ENCODE data around the gene POLR2B.

Gene POLR2B

GRCh38 chr4:56999751-57000150 is 21.1 kb downstream of the POLR2B start:
- Histone ChIP-seq H4K20me1 (peaks cover 34 to 71% (median 37%) of the 10 kb centered on the region in 11 experiments; a peak in 20 of 22 replicates), H3K36me3 (peaks cover 97 to 100% (median 98%) of the 10 kb centered on the region in 11 experiments), H3K4me3 (no peak overlapping the region), H3K4me1 (no peaks in the 10 kb centered on the region), H3K4me2 (no peak overlapping the region), H3K27ac (no peak overlapping the region), H3K9me3 (replicated peaks in 1 of 11) (no peaks in the 10 kb centered on the region), H3K9ac (no peak overlapping the region), H3K27me3 (no peaks in the 10 kb centered on the region)
- no peak for TF ChIP-seq Cebpa-rat (IDR thresholded peaks at IDR 0.05)

GRCh38 chr4:57013543-57014120 is 34.9 kb downstream of the POLR2B start:
- Histone ChIP-seq H3K36me3 (peaks cover 97 to 100% (median 98%) of the 10 kb centered on the region in 11 experiments), H3K27ac (no peak overlapping the region)

GRCh38 chr4:57018980-57019379 is 40.3 kb downstream of the POLR2B start:
- no peak overlapping the region for H3K27ac ChIP-seq
- no peaks in the 10 kb centered on the region for H3K27me3 ChIP-seq
- no peak overlapping the region for H3K9ac ChIP-seq
- H3K4me2 ChIP-seq, result no peak overlapping the region
- 0 out of 20 replicates have a peak, but pooled peaks cover 0 to 5% (median 0%) of the 10 kb centered on the region in 10 experiments for H3K4me1 ChIP-seq
- H3K9me3 ChIP-seq (replicated peaks in 1 of 11), result no peaks in the 10 kb centered on the region
- peaks cover 15 to 55% (median 39%) of the 10 kb centered on the region in 11 experiments; a peak in 21 of 22 replicates for H4K20me1 ChIP-seq
- TF ChIP-seq Cebpa-rat (IDR thresholded peaks at IDR 0.05), result no peak
- no peak overlapping the region for H3K4me3 ChIP-seq
- H3K36me3 ChIP-seq, result peaks cover 97 to 100% (median 98%) of the 10 kb centered on the region in 11 experiments

More at GRCh38 chr4:57013543-57014120, 34.9 kb downstream of the POLR2B start:
- Histone ChIP-seq H3K4me1 (no peaks in the 10 kb centered on the region), H3K9me3 (replicated peaks in 1 of 11) (no peaks in the 10 kb centered on the region), H3K4me3 (no peak overlapping the region), H3K4me2 (no peak overlapping the region), H4K20me1 (peaks cover 19 to 54% (median 38%) of the 10 kb centered on the region in 11 experiments; a peak in 20 of 22 replicates), H3K9ac (no peak overlapping the region), H3K27me3 (no peaks in the 10 kb centered on the region)
- no peak for TF ChIP-seq Cebpa-rat (IDR thresholded peaks at IDR 0.05)

GRCh38 chr4:57020467-57021101 is 41.9 kb downstream of the POLR2B start:
- no peak overlapping the region for H3K4me3 ChIP-seq
- no peak overlapping the region for H3K27ac ChIP-seq
- H3K4me1 ChIP-seq, result 0 out of 20 replicates have a peak, but pooled peaks cover 0 to 5% (median 0%) of the 10 kb centered on the region in 10 experiments
- H3K27me3 ChIP-seq, result no peaks in the 10 kb centered on the region
- peaks cover 15 to 46% (median 37%) of the 10 kb centered on the region in 11 experiments; a peak in 21 of 22 replicates for H4K20me1 ChIP-seq
- no peak overlapping the region for H3K9ac ChIP-seq
- H3K4me2 ChIP-seq, result no peak overlapping the region
- H3K9me3 ChIP-seq (replicated peaks in 1 of 11), result no peaks in the 10 kb centered on the region
- TF ChIP-seq Cebpa-rat (IDR thresholded peaks at IDR 0.05), result no peak
- peaks cover 97 to 100% (median 98%) of the 10 kb centered on the region in 11 experiments for H3K36me3 ChIP-seq

GRCh38 chr4:57023104-57023503 is 44.4 kb downstream of the POLR2B start:
- H3K36me3 ChIP-seq, result peaks cover 98 to 100% (median 100%) of the 10 kb centered on the region in 11 experiments
- no peak overlapping the region for H3K4me2 ChIP-seq
- H3K4me1 ChIP-seq, result 0 out of 20 replicates have a peak, but pooled peaks cover 0 to 5% (median 0%) of the 10 kb centered on the region in 10 experiments
- H3K9me3 ChIP-seq (replicated peaks in 1 of 11), result no peaks in the 10 kb centered on the region
- TF ChIP-seq Cebpa-rat (IDR thresholded peaks at IDR 0.05), result no peak
- no peaks in the 10 kb centered on the region for H3K27me3 ChIP-seq
- peaks cover 17 to 44% (median 34%) of the 10 kb centered on the region in 11 experiments; a peak in 21 of 22 replicates for H4K20me1 ChIP-seq
- H3K9ac ChIP-seq, result no peak overlapping the region
- H3K4me3 ChIP-seq, result no peak overlapping the region
- H3K27ac ChIP-seq, result no peak overlapping the region

GRCh38 chr4:57034520-57034919 is 55.8 kb downstream of the POLR2B start:
- H3K4me1 ChIP-seq, result no peaks in the 10 kb centered on the region
- no peaks in the 10 kb centered on the region for H3K27me3 ChIP-seq
- H4K20me1 ChIP-seq, result peaks cover 0 to 17% (median 0%) of the 10 kb centered on the region in 11 experiments; a peak in 5 of 22 replicates
- no peak overlapping the region for H3K27ac ChIP-seq
- H3K4me2 ChIP-seq, result no peak overlapping the region
- TF ChIP-seq Cebpa-rat (IDR thresholded peaks at IDR 0.05), result no peak
- H3K9me3 ChIP-seq (replicated peaks in 1 of 11), result no peaks in the 10 kb centered on the region
- peaks cover 37 to 80% (median 56%) of the 10 kb centered on the region in 11 experiments for H3K36me3 ChIP-seq
- no peak overlapping the region for H3K4me3 ChIP-seq
- H3K9ac ChIP-seq, result no peak overlapping the region

GRCh38 chr4:57037982-57038604 is 59.4 kb downstream of the POLR2B start:
- no peak for TF ChIP-seq Cebpa-rat (IDR thresholded peaks at IDR 0.05)
- no peak overlapping the region for H3K4me3 ChIP-seq
- H3K9me3 ChIP-seq (replicated peaks in 1 of 11), result no peaks in the 10 kb centered on the region
- no peak overlapping the region for H3K27ac ChIP-seq
- no peak overlapping the region for H3K4me2 ChIP-seq
- no peaks in the 10 kb centered on the region for H3K4me1 ChIP-seq
- H4K20me1 ChIP-seq, result peaks cover 0 to 5% (median 0%) of the 10 kb centered on the region in 11 experiments; a peak in 1 of 22 replicates
- no peaks in the 10 kb centered on the region for H3K27me3 ChIP-seq
- H3K9ac ChIP-seq, result no peak overlapping the region
- peaks cover 2 to 76% (median 26%) of the 10 kb centered on the region in 11 experiments; a peak in 19 of 22 replicates for H3K36me3 ChIP-seq

GRCh38 chr4:57039345-57039744 is 60.6 kb downstream of the POLR2B start:
- peaks cover 0 to 73% (median 18%) of the 10 kb centered on the region in 11 experiments; a peak in 14 of 22 replicates for H3K36me3 ChIP-seq
- no peak overlapping the region for H3K9ac ChIP-seq
- H3K27me3 ChIP-seq, result no peaks in the 10 kb centered on the region
- H3K4me2 ChIP-seq, result no peak overlapping the region
- H4K20me1 ChIP-seq, result peaks cover 0 to 8% (median 0%) of the 10 kb centered on the region in 11 experiments; a peak in 2 of 22 replicates
- H3K27ac ChIP-seq, result no peak overlapping the region
- peaks cover 0 to 12% (median 3%) of the 10 kb centered on the region in 10 experiments; a peak in 5 of 20 replicates for H3K4me1 ChIP-seq
- H3K9me3 ChIP-seq (replicated peaks in 1 of 11), result no peaks in the 10 kb centered on the region
- no peak overlapping the region for H3K4me3 ChIP-seq
- TF ChIP-seq Cebpa-rat (IDR thresholded peaks at IDR 0.05), result no peak

GRCh38 chr4:57040510-57040909 is 61.8 kb downstream of the POLR2B start:
- Histone ChIP-seq H3K9me3 (replicated peaks in 1 of 11) (no peaks in the 10 kb centered on the region), H3K4me1 (peaks cover 0 to 23% (median 3%) of the 10 kb centered on the region in 10 experiments; a peak in 5 of 20 replicates), H4K20me1 (peaks cover 0 to 10% (median 0%) of the 10 kb centered on the region in 11 experiments; a peak in 2 of 22 replicates), H3K36me3 (peaks cover 0 to 82% (median 18%) of the 10 kb centered on the region in 11 experiments; a peak in 14 of 22 replicates), H3K27ac (no peak overlapping the region), H3K9ac (no peak overlapping the region), H3K4me3 (no peak overlapping the region), H3K27me3 (no peaks in the 10 kb centered on the region), H3K4me2 (no peak overlapping the region)
- TF ChIP-seq Cebpa-rat (IDR thresholded peaks at IDR 0.05), result no peak

All from BLaER1 treated with 17β-estradiol and CSF1 and Interleukin-3, amounts not matched to agents 10 nM and 100 nM (cell line).